HFF-Myc (cell line): ENCODE results near the gene ATP5F1B.

Experiments used
- DNase-seq: peaks from one replicate; pipeline ENCODE4 v3.0.0-alpha.2; 2011; ENCODE audit warnings: low read depth; ENCODE audit errors: extremely low read depth
- H3K4me3 ChIP-seq: replicated peaks from 2 replicates; pipeline ENCODE4 v1.5.1; 2011; ENCODE audit warnings: low read depth, mild to moderate bottlenecking, control low read depth, low read length
- CTCF ChIP-seq: IDR thresholded peaks from 2 replicates; pipeline ENCODE4 v1.5.1; 2012; ENCODE audit warnings: mild to moderate bottlenecking, low read depth, low read length, control low read depth; ENCODE audit errors: missing control alignments

ATP5F1B gene

GRCh38 chr12:56630180-56630632 lies 15.6 kb downstream of the ATP5F1B start, which contains the start of gene BAZ2A:
TSS of gene BAZ2A (minus strand) at chr12:56630326. CDS start at chr12:56617530, 12,796 bp downstream.
- peak within 1 kb of the TSS; percentile 94 for H3K4me3 ChIP-seq
- DNase-seq: no peak
- no peak for TF ChIP-seq CTCF

- TF ChIP-seq CTCF: no peak
- DNase-seq: no peak
These were observed 16.2 kb downstream of the ATP5F1B start for GRCh38 chr12:56629459-56630179.

DNA sequence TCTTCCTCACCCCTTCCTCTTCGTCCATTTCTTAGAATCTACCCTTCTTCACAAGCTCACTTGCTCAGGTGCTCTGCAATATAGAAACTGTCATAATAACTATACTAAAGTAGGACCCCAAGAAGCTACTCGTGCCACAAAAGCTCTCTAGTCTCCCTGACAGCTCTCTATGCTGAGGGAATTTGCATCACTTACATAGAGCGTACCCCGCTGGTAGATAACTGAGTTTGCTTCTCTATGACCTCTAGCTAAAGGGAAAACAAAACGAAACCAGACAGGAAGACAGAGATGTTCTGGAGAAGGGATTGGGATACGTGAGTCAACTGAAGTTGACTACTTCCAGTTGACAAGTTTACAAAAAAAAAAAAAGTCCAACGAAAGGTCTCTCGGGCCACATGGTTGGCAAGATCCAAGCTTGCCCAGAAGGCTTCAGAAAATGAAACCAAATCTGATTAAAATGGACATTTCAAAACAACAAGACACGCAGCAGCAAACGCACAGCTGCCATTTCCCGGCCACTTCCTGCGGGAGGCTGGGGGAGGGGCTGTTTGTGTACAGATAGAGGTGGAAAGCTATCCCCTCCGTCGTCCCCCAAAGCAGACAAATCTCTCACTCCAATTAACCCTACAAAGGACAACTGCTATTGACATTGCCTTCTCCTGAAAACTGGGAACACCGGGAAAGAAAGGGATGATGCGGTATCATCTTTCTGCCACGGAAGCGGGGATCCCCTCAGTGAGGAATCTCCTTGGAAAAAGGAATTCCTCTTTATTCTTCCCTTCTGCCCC lies 16.9 kb downstream of the ATP5F1B start:
- TF ChIP-seq CTCF: no peak
- H3K4me3 ChIP-seq: peak overlapping the region; percentile 94
- DNase-seq: no peak

More at GRCh38 chr12:56629459-56630179, 16.2 kb downstream of the ATP5F1B start:
- H3K4me3 ChIP-seq: peak overlapping the region; percentile 94

GRCh38 chr12:56626701-56627100 lies 19.1 kb downstream of the ATP5F1B start:
- DNase-seq: no peak
- TF ChIP-seq CTCF: no peak
- no peak overlapping the region for H3K4me3 ChIP-seq

- no peak overlapping the region for H3K4me3 ChIP-seq
- TF ChIP-seq CTCF: no peak
- DNase-seq: no peak
These were observed 23.2 kb downstream of the ATP5F1B start for GRCh38 chr12:56622535-56622934.

DNA sequence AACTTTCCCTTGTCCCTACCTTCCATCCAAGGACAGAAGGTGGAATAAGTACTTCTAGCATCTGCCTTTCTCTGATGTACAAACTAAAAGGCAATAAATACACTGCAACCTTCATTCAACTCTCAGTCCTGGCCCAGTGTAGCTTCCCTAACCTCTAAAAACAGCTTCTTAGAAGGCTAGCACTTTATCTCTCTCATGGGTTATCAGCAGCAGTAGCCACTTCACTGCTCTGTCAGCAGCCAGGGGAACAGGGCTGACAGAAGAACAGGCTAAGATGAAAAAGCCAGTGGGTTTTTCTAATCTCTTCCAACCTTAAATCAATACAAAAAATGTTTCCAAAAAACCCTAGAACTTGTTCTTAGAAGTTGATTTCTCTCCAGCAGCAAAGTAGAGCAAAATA lies 28.9 kb downstream of the ATP5F1B start:
- TF ChIP-seq CTCF: no peak
- no peak overlapping the region for H3K4me3 ChIP-seq
- DNase-seq: no peak
